Stimulated activated naive CD8-positive, alpha-beta T cell treated with anti-CD3 and anti-CD28 coated beads, Interleukin-15, Interleukin-2, amounts not matched to agents 100 U/mL and 50 U/mL, for 24 hours (primary cell): ENCODE measurements around the gene MYL6B.
A peak's percentile ranks its signal among the peaks of the same experiment; 100 is the strongest.
"Not testable (repeated sequence)": the region's sequence is repeated elsewhere in the genome, so short reads cannot be mapped to it uniquely, and the experiment has no call there.

Experiments
- ATAC-seq: fragments of 150-1000 bp; cut with Tn5 transposase; one replicate; pipeline ENCODE4 v1.10.0; 2021
- DNase-seq: peaks from one replicate; pipeline ENCODE4 v3.0.0; 2021

MYL6B gene

GRCh38 chr12:56152132-56152755 is at the start of gene MYL6B:
Gene MYL6B (plus strand): TSS chr12:56152587. CDS start chr12:56153919, 1,332 bp downstream.
- ATAC-seq (peak; percentile 91), DNase-seq (peak; percentile 95)

- DNase-seq (no peak), ATAC-seq (no peak)
These were observed 49.7 kb upstream of the MYL6B start for GRCh38 chr12:56102683-56103065.

- DNase-seq (no peak), ATAC-seq (no peak)
These were observed 49.2 kb upstream of the MYL6B start for GRCh38 chr12:56103066-56103711.

- ATAC-seq = no peak
These were observed 48.6 kb upstream of the MYL6B start for GRCh38 chr12:56103823-56104108.

GRCh38 chr12:56104109-56104814 is 48.1 kb upstream of the MYL6B start, which contains the start of gene PA2G4:
Gene PA2G4 (plus strand): TSS chr12:56104559. CDS start chr12:56104738, 179 bp downstream.
- DNase-seq (peak; percentile 98), ATAC-seq (peak; percentile 99)

More at GRCh38 chr12:56103823-56104108, 48.6 kb upstream of the MYL6B start:
- no peak for DNase-seq

GRCh38 chr12:56104815-56105608 is 47.4 kb upstream of the MYL6B start:
- ATAC-seq (peak; percentile 1), DNase-seq (peak; percentile 43)

GRCh38 chr12:56105609-56105902 is 46.8 kb upstream of the MYL6B start:
- ATAC-seq = no peak
- DNase-seq = no peak

GRCh38 chr12:56107242-56107641 is 45.1 kb upstream of the MYL6B start:
- ATAC-seq (no peak), DNase-seq (no peak)

GRCh38 chr12:56110571-56110970 is 41.8 kb upstream of the MYL6B start:
- ATAC-seq (no peak), DNase-seq (no peak)

- ATAC-seq (no peak), DNase-seq (no peak)
These were observed 38.3 kb upstream of the MYL6B start for GRCh38 chr12:56114084-56114483.

- ATAC-seq (no peak), DNase-seq (no peak)
These were observed 37.1 kb upstream of the MYL6B start for GRCh38 chr12:56115329-56115728.

- DNase-seq = peak; percentile 94
- peak; percentile 38 for ATAC-seq
These were observed 35.9 kb upstream of the MYL6B start, which contains the start of gene RPL41 for GRCh38 chr12:56116267-56117081. Gene RPL41 (plus strand): TSS chr12:56116633.

GRCh38 chr12:56117082-56117706 is 35.2 kb upstream of the MYL6B start:
- DNase-seq, ATAC-seq: not testable (repeated sequence)

- ATAC-seq = peak; percentile 94
- DNase-seq = peak; percentile 98
These were observed 34.4 kb upstream of the MYL6B start, which contains the start of gene ZC3H10 for GRCh38 chr12:56117778-56118687. Gene ZC3H10 (plus strand): TSS chr12:56118266. CDS start chr12:56120563, 2,297 bp downstream.

- DNase-seq (no peak), ATAC-seq (no peak)
These were observed 33.6 kb upstream of the MYL6B start for GRCh38 chr12:56118688-56119357.

GRCh38 chr12:56119361-56119796 is 33.0 kb upstream of the MYL6B start:
- ATAC-seq = no peak
- peak; percentile 61 for DNase-seq

- DNase-seq (no peak), ATAC-seq (no peak)
These were observed 32.1 kb upstream of the MYL6B start for GRCh38 chr12:56120158-56120846.

- ATAC-seq (no peak), DNase-seq (no peak)
These were observed 31.1 kb upstream of the MYL6B start for GRCh38 chr12:56121204-56121870.
